Measurements from ENCODE around the gene KIAA0232. TPM values are rescaled to one million over a fixed set of nuclear protein-coding genes. Genes with fewer than 3 reads are reported as not detected.

Gene KIAA0232
- total RNA-seq, 1 experiment from 2014 or later: 15.6 TPM

DNA sequence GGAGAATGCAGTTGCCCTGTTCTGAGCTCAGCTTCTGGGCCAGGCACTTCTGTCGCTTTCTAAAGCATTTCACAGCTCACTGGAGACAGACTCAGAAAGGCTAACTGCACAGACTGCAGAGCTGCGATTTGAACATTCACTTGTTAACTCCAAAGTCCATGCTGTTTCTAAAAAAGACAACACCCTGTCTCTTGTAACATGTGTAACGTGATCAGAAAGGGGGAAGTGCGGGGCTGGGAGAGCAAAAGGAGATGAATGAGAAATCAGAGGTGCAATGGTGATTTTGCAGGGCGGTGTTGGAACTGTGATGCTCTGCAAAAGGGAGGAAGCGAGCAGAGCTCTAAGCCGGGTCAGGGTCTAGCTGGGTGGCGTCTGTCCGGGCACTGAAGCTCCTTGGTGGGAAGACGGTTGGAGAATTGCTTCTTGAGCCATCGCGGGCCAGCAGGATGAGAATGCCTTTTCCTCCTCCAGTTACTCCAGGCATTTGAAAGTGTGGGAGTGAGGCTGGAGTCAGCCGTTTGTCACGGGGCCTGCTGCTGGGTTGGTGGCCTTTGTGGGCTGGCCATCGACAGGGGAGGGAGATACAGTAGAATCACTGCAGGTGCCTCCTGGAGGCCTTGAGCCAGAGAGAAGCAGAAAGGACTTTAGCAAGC lies 147.4 kb downstream of the KIAA0232 start:
- intact Hi-C loops (cut with micrococcal nuclease): no loop called here
- POLR2A ChIA-PET: no interaction called here
- H3K27ac Mint-ChIP-seq (ENCODE audit: low read depth, unreplicated experiment): no peak overlapping the region
- no TSS peak for BruUV-seq (replicated peaks)
- H3K36me3 Mint-ChIP-seq (ENCODE audit: insufficient read depth, unreplicated experiment): peaks cover 53% of the 10 kb centered on the region
- TF ChIP-seq, protein P1, sequence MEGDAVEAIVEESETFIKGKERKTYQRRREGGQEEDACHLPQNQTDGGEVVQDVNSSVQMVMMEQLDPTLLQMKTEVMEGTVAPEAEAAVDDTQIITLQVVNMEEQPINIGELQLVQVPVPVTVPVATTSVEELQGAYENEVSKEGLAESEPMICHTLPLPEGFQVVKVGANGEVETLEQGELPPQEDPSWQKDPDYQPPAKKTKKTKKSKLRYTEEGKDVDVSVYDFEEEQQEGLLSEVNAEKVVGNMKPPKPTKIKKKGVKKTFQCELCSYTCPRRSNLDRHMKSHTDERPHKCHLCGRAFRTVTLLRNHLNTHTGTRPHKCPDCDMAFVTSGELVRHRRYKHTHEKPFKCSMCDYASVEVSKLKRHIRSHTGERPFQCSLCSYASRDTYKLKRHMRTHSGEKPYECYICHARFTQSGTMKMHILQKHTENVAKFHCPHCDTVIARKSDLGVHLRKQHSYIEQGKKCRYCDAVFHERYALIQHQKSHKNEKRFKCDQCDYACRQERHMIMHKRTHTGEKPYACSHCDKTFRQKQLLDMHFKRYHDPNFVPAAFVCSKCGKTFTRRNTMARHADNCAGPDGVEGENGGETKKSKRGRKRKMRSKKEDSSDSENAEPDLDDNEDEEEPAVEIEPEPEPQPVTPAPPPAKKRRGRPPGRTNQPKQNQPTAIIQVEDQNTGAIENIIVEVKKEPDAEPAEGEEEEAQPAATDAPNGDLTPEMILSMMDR (IDR thresholded peaks at IDR 0.05; ENCODE audit: unreplicated experiment): no peak
- no peaks in the 10 kb centered on the region for H3K27me3 Mint-ChIP-seq (ENCODE audit: insufficient read depth, unreplicated experiment)
- no peak overlapping the region for H3K4me3 Mint-ChIP-seq (ENCODE audit: unreplicated experiment)
- no peak for DNase-seq (ENCODE audit: unreplicated experiment)
- no peaks in the 10 kb centered on the region for H3K9me3 Mint-ChIP-seq (ENCODE audit: unreplicated experiment)
- peaks cover 5% of the 10 kb centered on the region for H3K4me1 Mint-ChIP-seq (ENCODE audit: insufficient read depth, unreplicated experiment)
- CTCF ChIA-PET: interaction anchor here (0.6 to 1.4 kb wide), 3 partner anchors 19 to 57 kb away, joined by 4 to 6 read pairs (median 4); no protein-coding TSS in a partner anchor

DNA sequence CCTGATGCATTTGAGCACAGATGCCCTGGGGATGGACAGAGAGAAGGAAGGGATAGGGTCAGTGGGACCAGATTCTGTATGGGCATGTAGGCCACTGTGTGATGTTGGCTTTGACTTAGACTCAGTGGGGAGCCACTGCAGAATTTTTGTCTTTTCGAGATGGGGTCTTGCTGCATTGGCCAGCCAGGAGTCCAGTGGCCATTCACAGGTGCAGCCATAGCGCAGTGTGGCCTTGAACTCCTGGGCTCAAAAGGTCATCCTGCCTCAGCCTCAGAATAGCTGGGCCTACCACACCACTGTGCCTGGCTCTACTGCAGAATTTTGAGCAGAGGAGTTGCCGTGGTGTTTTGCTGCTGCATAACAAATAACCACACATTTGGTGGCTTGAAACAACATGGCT lies 149.9 kb downstream of the KIAA0232 start:
- Mint-ChIP-seq H3K4me3 (ENCODE audit: unreplicated experiment) (no peak overlapping the region), H3K4me1 (ENCODE audit: insufficient read depth, unreplicated experiment) (peaks cover 5% of the 10 kb centered on the region), H3K9me3 (ENCODE audit: unreplicated experiment) (no peaks in the 10 kb centered on the region), H3K27me3 (ENCODE audit: insufficient read depth, unreplicated experiment) (no peaks in the 10 kb centered on the region), H3K36me3 (ENCODE audit: insufficient read depth, unreplicated experiment) (peaks cover 40% of the 10 kb centered on the region), H3K27ac (ENCODE audit: low read depth, unreplicated experiment) (no peak overlapping the region)
- ChIA-PET CTCF (no interaction called here), POLR2A (no interaction called here)
- intact Hi-C loops (cut with micrococcal nuclease): no loop called here
- TF ChIP-seq, protein P1 (IDR thresholded peaks at IDR 0.05; ENCODE audit: unreplicated experiment): no peak
- BruUV-seq (replicated peaks): no TSS peak
- DNase-seq (ENCODE audit: unreplicated experiment): no peak

DNA sequence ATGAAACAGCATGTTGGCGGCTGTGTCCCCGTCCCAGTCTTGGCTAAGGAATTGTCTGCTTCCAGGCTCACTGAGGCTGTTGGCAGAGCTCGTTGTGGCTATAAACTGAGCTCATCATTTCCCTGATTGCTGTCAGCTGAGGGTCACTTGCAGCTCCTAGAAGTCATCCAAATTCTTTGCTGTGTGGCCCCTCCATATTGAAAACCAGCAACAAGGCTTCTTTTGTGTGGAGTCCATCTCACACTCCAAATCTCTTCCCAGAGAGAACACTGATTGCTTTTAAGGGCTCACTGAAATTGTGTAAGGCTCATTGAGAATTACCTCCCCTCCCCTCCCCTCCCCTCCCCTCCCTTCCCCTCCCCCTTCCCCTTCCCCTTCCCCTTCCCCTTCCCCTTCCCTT lies 150.4 kb downstream of the KIAA0232 start:
- TF ChIP-seq, protein P1 (IDR thresholded peaks at IDR 0.05; ENCODE audit: unreplicated experiment): no peak
- intact Hi-C loops (cut with micrococcal nuclease): no loop called here
- H3K36me3 Mint-ChIP-seq (ENCODE audit: insufficient read depth, unreplicated experiment): peaks cover 36% of the 10 kb centered on the region
- H3K9me3 Mint-ChIP-seq (ENCODE audit: unreplicated experiment): no peaks in the 10 kb centered on the region
- BruUV-seq (replicated peaks): no TSS peak
- no peak overlapping the region for H3K4me3 Mint-ChIP-seq (ENCODE audit: unreplicated experiment)
- no peaks in the 10 kb centered on the region for H3K27me3 Mint-ChIP-seq (ENCODE audit: insufficient read depth, unreplicated experiment)
- ChIA-PET CTCF (no interaction called here), POLR2A (no interaction called here)
- H3K27ac Mint-ChIP-seq (ENCODE audit: low read depth, unreplicated experiment): no peak overlapping the region
- peaks cover 5% of the 10 kb centered on the region for H3K4me1 Mint-ChIP-seq (ENCODE audit: insufficient read depth, unreplicated experiment)
- DNase-seq (ENCODE audit: unreplicated experiment): no peak

Other genes starting within 250 kb of the KIAA0232 start
- gene MAN2B2, start 207.5 kb upstream of the KIAA0232 start, total RNA-seq (2022): 12.5 and 13.9 TPM in 2 replicates
- gene MRFAP1, start 142.0 kb upstream of the KIAA0232 start, total RNA-seq (2022): 387 and 481 TPM in 2 replicates
- 55.6 and 97.6 TPM in 2 replicates for gene S100P, start 88.8 kb upstream of the KIAA0232 start, total RNA-seq (2022)
- 42.5 and 63.2 TPM in 2 replicates for gene MRFAP1L1, start 72.9 kb upstream of the KIAA0232 start, total RNA-seq (2022)
- gene BLOC1S4, start 66.6 kb upstream of the KIAA0232 start, total RNA-seq (2022): 10.6 and 13.0 TPM in 2 replicates
- gene TBC1D14, start 127.1 kb downstream of the KIAA0232 start, total RNA-seq (2022): 52.6 and 55.1 TPM in 2 replicates